GM23248 (cell line): ENCODE measurements around the gene FCHSD1.

Experiments used
- EZH2 ChIP-seq: fragments of 200-600 bp; sonication (generic); IDR thresholded peaks from 2 replicates; pipeline ENCODE4 v1.6.1; 2018; ENCODE audit warnings: antibody characterized with exemption, mild to moderate bottlenecking; ENCODE audit not compliant: insufficient read depth, poor library complexity, severe bottlenecking
- EZH2phosphoT487 ChIP-seq: fragments of 200-600 bp; sonication (generic); IDR thresholded peaks from 2 replicates; pipeline ENCODE4 v1.6.1; 2018; ENCODE audit warnings: antibody characterized with exemption, moderate library complexity, mild to moderate bottlenecking, low read depth; ENCODE audit not compliant: insufficient read depth

- TF ChIP-seq EZH2 = no peak
- no peak for TF ChIP-seq EZH2phosphoT487
Observed at GRCh38 chr5:141617682-141618029, 33.6 kb downstream of the FCHSD1 start.
